ENCODE data around the gene CLASP1. TPM values are rescaled to one million over a fixed set of nuclear protein-coding genes. Genes with fewer than 3 reads are reported as not detected.
"Not testable (repeated sequence)": the region's sequence is repeated elsewhere in the genome, so short reads cannot be mapped to it uniquely, and the experiment has no call there.

Gene CLASP1
- total RNA-seq, 1 donor from 2014 or later: 60.1 TPM

DNA sequence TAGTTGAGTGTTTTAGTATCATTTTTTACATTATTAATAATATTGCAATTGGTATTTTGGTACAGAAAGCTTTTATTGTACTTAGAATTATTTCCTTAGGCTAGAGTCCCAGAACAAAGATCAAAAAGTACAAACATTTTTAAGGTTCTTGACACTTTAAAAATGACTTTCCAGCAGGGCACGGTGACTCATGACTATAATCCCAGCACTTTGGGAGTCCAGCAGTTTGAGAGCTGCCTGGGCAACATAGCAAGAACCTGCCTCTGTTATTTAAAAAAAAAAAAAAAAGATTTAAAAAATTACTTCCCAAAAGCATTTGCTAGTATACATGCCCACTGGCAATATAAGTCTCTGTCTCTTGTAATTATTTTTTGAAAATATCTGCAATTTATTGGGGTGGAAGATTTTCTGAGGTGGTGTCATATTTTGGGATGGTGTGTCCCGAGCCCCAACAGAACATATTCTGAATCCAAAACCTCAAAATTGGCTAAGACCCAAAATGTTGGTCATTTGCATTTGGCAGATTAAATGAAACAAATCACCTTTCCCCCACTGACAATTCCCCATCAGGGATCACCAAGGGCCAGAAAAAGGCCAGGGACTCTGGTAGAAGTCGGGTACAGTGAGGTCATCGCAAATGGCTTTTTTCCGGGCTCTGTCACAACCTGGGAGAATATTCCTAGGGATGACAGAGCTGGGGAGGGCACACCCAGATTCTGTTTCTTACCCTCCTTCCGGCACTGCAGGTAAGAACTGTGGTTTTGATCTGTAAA lies 45.3 kb upstream of the CLASP1 start:
- H3K4me1 ChIP-seq: peaks cover 6% of the 10 kb centered on the region
- H3K36me3 ChIP-seq: no peaks in the 10 kb centered on the region
- H3K4me3 ChIP-seq: no peak overlapping the region
- no peak for DNase-seq
- intact Hi-C loops (cut with micrococcal nuclease): no loop called here
- H3K9me3 ChIP-seq (replicated peaks): no peaks in the 10 kb centered on the region
- H3K27me3 ChIP-seq (ENCODE audit: low read depth): no peaks in the 10 kb centered on the region
- no peak overlapping the region for H3K27ac ChIP-seq (replicated peaks)
- TF ChIP-seq CTCF (IDR thresholded peaks at IDR 0.05; ENCODE audit: borderline replicate concordance): no peak

DNA sequence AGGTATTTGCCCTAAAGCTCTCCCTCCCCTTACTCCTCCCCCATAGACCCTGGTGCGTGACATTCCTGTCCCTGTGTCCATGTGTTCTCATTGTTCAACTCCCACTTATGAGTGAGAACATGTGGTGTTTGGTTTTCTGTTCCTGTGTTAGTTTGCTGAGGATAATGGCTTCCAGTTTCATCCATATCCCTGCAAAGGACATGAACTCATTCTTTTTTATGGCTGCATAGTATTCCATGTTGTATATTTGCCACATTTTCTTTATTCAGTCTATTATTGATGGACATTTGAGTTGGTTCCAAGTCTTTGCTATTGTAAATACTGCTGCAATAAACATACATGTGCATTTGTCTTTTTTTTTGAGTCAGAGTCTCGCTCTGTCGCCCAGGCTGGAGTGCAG lies 41.3 kb upstream of the CLASP1 start:
- H3K27ac ChIP-seq (replicated peaks); H3K9me3 ChIP-seq (replicated peaks); H3K4me3 ChIP-seq; intact Hi-C loops (cut with micrococcal nuclease); H3K27me3 ChIP-seq (ENCODE audit: low read depth); DNase-seq; H3K36me3 ChIP-seq: not testable (repeated sequence)
- H3K4me1 ChIP-seq: peaks cover 11% of the 10 kb centered on the region

- Histone ChIP-seq H3K4me1 (peaks cover 11% of the 10 kb centered on the region), H3K27me3 (ENCODE audit: low read depth) (no peaks in the 10 kb centered on the region), H3K4me3 (no peak overlapping the region), H3K27ac (replicated peaks) (no peak overlapping the region), H3K9me3 (replicated peaks) (no peaks in the 10 kb centered on the region), H3K36me3 (no peaks in the 10 kb centered on the region)
- TF ChIP-seq CTCF (IDR thresholded peaks at IDR 0.05; ENCODE audit: borderline replicate concordance): no peak
- intact Hi-C loops (cut with micrococcal nuclease): no loop called here
- no peak for DNase-seq
These were observed 40.8 kb upstream of the CLASP1 start for GRCh38 chr2:121690095-121690494.

GRCh38 chr2:121689356-121689755 lies 40.1 kb upstream of the CLASP1 start:
- H3K27me3 ChIP-seq (ENCODE audit: low read depth): no peaks in the 10 kb centered on the region
- H3K36me3 ChIP-seq: no peaks in the 10 kb centered on the region
- peaks cover 11% of the 10 kb centered on the region for H3K4me1 ChIP-seq
- H3K4me3 ChIP-seq: no peak overlapping the region
- peak; percentile 52 for TF ChIP-seq CTCF (IDR thresholded peaks at IDR 0.05; ENCODE audit: borderline replicate concordance)
- H3K9me3 ChIP-seq (replicated peaks): no peaks in the 10 kb centered on the region
- intact Hi-C loops (cut with micrococcal nuclease): no loop called here
- H3K27ac ChIP-seq (replicated peaks): no peak overlapping the region
- no peak for DNase-seq

- H3K4me3 ChIP-seq: no peak overlapping the region
- no peak overlapping the region for H3K27ac ChIP-seq (replicated peaks)
- H3K9me3 ChIP-seq (replicated peaks): peaks cover 2% of the 10 kb centered on the region
- no peaks in the 10 kb centered on the region for H3K27me3 ChIP-seq (ENCODE audit: low read depth)
- H3K4me1 ChIP-seq: peaks cover 11% of the 10 kb centered on the region
- no peak for TF ChIP-seq CTCF (IDR thresholded peaks at IDR 0.05; ENCODE audit: borderline replicate concordance)
- DNase-seq: no peak
- intact Hi-C loops (cut with micrococcal nuclease): no loop called here
- no peaks in the 10 kb centered on the region for H3K36me3 ChIP-seq
These were observed 39.6 kb upstream of the CLASP1 start for GRCh38 chr2:121688820-121689219.

GRCh38 chr2:121686902-121687301 lies 37.6 kb upstream of the CLASP1 start:
- Histone ChIP-seq H3K9me3 (replicated peaks) (peaks cover 21% of the 10 kb centered on the region), H3K4me3 (no peak overlapping the region), H3K27ac (replicated peaks) (no peak overlapping the region), H3K36me3 (peaks cover 7% of the 10 kb centered on the region), H3K27me3 (ENCODE audit: low read depth) (no peaks in the 10 kb centered on the region), H3K4me1 (peaks cover 11% of the 10 kb centered on the region)
- DNase-seq: no peak
- intact Hi-C loops (cut with micrococcal nuclease): no loop called here
- TF ChIP-seq CTCF (IDR thresholded peaks at IDR 0.05; ENCODE audit: borderline replicate concordance): no peak

All from left ventricle myocardium inferior (tissue), 1 donor.